HG03442 (cell line): Measurements from ENCODE around the gene EIF4EBP2.

ENCODE experiments used
- ATAC-seq: cut with Tn5 transposase; IDR thresholded peaks from one replicate; pipeline ENCODE4 v1.9.1; 2021; ENCODE audit warnings: mild to moderate bottlenecking, moderate library complexity; ENCODE audit not compliant: unreplicated experiment

The EIF4EBP2 gene

GRCh38 chr10:70378122-70378521 lies 25.8 kb upstream of the EIF4EBP2 start:
- no peak for ATAC-seq

GRCh38 chr10:70379581-70380176 lies 24.3 kb upstream of the EIF4EBP2 start:
- ATAC-seq = no peak

- no peak for ATAC-seq
Observed at GRCh38 chr10:70380350-70381135, 23.4 kb upstream of the EIF4EBP2 start.

- peak; percentile 39 for ATAC-seq
Observed at GRCh38 chr10:70381471-70382421, 22.2 kb upstream of the EIF4EBP2 start.

GRCh38 chr10:70391654-70392053 lies 12.3 kb upstream of the EIF4EBP2 start:
- no peak for ATAC-seq

GRCh38 chr10:70396140-70396539 lies 7.8 kb upstream of the EIF4EBP2 start:
- no peak for ATAC-seq

- ATAC-seq = no peak
Observed at GRCh38 chr10:70399177-70399576, 4.8 kb upstream of the EIF4EBP2 start.

- ATAC-seq = no peak
Observed at GRCh38 chr10:70403483-70404035, 386 bp upstream of the EIF4EBP2 start.

GRCh38 chr10:70404787-70405036 lies 767 bp downstream of the EIF4EBP2 start:
- no peak for ATAC-seq

GRCh38 chr10:70405037-70405824 lies 1.3 kb downstream of the EIF4EBP2 start:
- ATAC-seq = no peak

GRCh38 chr10:70409772-70410171 lies 5.8 kb downstream of the EIF4EBP2 start:
- no peak for ATAC-seq

GRCh38 chr10:70410608-70411007 lies 6.7 kb downstream of the EIF4EBP2 start:
- ATAC-seq = no peak

- no peak for ATAC-seq
Observed at GRCh38 chr10:70412356-70412755, 8.4 kb downstream of the EIF4EBP2 start.

- no peak for ATAC-seq
Observed at GRCh38 chr10:70417568-70417967, 13.6 kb downstream of the EIF4EBP2 start.

GRCh38 chr10:70418229-70418628 lies 14.3 kb downstream of the EIF4EBP2 start:
- no peak for ATAC-seq

GRCh38 chr10:70418713-70419112 lies 14.8 kb downstream of the EIF4EBP2 start:
- no peak for ATAC-seq

- no peak for ATAC-seq
Observed at GRCh38 chr10:70424320-70424719, 20.4 kb downstream of the EIF4EBP2 start.

- ATAC-seq = no peak
Observed at GRCh38 chr10:70425096-70425495, 21.2 kb downstream of the EIF4EBP2 start.

- ATAC-seq = no peak
Observed at GRCh38 chr10:70426823-70427222, 22.9 kb downstream of the EIF4EBP2 start.
